NCI-H510A (cell line): ENCODE measurements around the gene NAPG.
"Not testable (repeated sequence)": the region's sequence is repeated elsewhere in the genome, so short reads cannot be mapped to it uniquely, and the experiment has no call there.

Experiments
- DNase-seq: peaks from one replicate; lab custom pipeline; 2025; lab: John Stamatoyannopoulos, UW

The NAPG gene

DNA sequence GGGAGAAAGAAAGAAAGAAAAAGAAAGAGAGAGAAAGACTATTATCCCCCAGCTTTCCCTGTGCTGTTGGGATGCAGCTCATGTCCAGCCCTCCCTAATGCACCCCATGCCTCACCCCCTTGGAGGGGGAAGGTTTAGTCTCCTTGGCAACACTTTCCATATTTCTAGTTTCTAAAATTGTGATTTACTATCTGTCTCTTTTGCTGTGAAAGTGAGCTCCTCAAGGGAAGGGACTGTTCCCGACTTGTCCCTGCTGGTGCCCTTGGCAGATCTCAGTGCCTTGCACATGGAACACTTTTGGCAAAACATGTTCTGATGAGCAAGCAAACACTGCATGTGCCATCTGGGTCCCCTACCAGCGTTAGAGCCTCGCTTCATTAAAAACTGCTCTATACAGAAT lies 11.7 kb upstream of the NAPG start:
- DNase-seq = no peak

DNA sequence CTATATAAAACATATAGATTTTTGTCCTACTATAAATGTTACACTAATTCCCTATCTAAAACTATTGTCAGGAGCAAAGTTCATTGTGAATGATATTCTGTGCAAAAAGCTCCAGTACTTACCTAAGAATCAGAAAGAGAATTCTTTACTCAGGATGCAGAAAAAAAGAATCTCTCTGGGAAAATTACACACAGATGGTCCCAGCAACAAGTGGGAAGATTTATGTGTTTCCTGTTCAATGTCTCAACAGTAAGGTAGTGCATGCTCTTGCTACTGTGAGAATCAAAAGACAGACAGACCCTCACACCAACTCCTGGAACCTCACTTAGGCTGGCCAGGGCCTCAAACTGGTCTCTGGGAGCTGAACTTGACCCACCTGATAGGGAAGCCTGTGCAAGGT lies 11.2 kb upstream of the NAPG start:
- no peak for DNase-seq

DNA sequence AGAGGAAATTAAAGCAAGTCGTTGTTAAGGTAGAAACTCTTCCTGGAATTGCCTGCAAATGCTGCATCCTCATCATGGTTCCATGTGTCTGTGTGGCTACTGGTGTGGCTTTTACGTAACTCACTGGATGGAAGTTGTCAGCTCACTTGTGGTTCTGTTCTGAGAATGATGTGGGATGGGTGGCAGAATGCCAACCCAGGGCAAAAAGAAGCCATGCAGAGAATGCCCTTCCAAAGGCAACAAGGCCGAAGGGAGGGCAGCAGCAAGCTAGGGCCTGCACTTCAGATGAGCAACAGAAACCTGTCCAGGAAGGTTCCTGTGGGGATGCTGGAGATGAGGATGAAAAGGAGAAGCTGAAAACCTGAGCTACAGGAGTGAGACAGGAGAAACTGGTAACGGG lies 10.4 kb upstream of the NAPG start:
- no peak for DNase-seq

DNA sequence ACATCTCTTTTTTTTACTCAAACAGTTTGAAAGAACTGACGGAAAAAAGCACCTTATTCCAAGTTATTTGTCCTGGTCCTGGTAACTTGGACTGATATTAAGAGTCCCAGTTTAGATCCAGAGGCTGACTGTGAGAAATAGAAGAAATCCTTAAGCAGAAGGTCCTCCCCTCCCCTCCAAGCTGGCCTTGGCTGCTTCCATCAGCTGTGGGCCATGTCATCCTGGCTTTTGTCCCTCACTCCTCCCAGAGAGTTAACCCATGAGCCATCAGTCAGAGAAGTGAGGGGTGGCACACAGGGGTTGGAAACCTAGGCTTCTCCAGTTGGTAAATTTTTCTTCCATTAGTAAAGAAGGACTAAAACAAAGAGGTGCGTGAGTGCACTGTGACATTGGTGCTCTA lies 9.7 kb upstream of the NAPG start:
- DNase-seq = no peak

DNA sequence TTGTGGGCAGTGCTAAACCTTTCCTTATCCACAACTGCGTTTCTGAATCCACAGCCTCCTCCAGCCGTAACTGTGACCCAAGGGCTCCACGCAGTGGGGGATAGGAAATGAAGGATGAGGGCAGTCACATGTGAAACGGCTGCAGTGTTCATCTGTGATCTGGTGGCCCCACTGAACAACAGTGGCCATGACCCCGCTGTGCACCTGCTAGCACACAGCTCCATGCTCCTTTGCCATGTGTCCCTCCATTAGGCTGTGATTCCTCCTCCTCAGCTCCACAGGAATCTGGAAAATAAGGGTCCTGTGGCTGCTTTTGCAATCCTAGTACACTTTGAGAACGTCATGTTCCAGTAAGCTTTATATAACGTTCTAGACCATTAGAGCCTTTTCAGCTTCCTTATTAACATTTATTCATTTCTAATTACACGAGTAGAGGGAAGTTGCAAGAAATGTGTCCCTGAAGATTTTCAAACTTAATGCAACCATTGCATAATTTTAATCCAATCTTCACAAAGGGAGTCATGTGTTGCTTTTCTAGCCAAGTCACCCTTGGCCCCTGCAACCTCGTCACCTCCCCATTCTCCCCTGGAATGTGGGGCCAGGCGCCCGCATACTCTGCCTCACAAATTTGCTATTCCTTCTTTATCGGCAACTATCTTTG lies 7.1 kb upstream of the NAPG start:
- DNase-seq = no peak

DNA sequence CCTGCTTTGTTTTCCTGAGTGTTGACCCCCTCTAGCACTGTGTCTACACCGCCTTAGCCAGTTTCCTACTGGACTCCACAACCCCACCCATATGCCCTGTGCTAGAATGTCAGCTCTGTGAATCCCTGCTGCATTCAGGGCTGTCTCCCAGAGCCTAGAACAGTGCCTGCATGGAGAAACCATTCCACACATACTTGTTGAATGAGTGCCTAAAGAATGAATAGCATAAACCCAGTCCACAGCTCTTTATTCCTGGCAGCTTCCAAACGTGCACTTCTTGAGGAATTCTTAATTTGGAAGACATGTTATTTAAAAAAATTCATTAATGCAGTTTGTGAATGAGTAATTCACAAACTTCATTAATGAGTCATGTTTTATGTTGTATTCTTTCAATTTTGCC lies 6.5 kb upstream of the NAPG start:
- DNase-seq = no peak

DNA sequence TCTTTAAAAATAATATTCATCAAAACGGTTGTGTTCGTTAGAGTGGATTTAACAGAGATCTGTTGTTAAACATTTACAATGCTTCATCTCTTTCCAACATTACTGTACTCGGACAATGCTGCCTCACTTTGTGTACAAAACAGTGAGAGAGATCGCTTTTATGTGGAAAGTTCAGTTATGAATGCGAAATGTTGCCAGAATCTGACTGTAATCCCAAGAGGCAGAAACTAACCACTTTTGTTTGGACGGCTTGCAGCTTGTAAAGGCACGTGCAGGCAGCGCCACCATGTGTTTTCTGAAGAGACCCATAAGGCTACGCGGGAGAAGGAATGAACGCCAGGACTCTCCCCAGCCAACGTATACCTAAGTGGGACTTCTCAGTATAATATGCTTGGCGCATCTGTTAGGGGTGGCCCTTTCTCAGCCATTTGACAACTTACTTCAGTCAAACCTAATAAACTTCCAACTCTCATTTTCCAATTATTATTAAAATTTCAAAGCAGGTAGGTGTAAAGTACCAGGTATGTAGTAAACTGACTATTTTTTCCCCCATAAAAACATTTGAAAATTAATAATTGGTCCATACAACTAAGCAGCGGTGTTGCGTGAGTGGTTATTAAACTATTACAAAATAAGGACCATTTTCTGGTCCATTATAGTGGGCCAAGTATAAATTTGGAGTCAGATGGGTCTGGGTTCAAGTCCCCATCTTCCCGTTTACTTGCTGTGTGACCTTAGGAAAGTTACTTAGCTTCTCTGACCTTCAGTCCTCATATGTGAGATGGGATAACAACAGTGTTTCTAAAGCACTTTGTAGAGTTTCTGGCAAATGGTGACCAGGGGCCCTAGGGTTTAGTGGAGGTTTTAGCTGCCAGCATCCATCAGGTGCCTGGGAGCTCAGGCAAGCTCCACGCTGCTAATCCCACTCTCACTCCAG lies 5.6 kb upstream of the NAPG start:
- peak; percentile 40 for DNase-seq

DNA sequence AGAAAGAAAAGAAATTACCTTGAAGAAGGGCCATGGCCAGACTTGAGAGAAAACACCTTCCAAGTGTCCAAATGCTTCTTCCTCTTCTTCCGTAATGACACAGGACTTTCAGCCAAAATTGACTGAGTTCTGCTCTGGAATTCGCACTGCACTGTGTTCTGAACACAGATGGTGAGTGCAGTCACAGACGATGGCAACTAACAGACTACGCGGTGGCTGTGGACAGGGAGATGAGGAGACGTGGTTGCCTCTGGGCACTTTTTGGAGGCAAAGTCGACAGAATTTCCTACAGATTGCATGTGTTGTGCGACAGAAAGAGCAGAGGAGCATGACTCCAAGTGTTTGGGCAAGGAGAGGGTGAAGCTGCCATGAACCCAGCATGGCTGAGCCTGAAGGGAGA lies 4.3 kb upstream of the NAPG start:
- DNase-seq = no peak

DNA sequence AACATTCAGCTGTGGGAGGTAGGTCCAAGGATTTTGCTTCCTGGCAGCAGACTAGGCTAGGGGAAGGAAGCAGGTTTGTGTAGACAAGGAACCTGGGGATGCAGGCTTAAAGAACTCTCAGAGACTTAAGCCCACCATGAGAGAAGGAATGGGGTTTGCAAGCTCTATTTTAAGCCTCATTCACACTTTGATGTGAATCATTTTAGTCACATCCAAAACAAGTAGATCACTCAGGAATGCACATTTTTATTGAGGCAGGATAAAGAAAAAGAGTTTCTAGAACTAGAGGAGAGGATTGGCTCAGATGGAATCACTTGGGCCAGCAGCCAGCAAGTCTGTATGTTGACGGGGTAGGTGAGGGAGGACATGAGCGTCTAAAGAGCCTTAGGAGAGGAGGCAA lies 3.3 kb upstream of the NAPG start:
- no peak for DNase-seq

DNA sequence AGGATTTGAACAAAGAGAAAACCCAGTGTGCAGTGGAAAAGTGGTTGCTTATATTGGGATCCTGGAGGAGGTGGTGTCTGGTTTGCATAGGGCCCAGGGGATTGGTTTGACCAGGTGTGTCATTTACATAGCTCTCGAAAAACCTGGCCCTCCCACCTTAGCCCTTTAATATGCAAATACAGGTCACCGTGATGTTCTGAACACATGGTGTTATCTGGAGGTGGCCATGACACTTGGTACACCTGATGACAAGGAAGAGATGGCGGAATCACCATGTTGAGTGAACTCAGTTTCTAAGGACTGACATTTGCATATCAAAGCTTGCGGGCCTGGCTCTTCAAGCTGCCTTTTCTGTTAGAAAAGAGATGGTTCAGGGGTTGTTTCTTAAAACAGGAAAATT lies 2.3 kb upstream of the NAPG start:
- DNase-seq = no peak

DNA sequence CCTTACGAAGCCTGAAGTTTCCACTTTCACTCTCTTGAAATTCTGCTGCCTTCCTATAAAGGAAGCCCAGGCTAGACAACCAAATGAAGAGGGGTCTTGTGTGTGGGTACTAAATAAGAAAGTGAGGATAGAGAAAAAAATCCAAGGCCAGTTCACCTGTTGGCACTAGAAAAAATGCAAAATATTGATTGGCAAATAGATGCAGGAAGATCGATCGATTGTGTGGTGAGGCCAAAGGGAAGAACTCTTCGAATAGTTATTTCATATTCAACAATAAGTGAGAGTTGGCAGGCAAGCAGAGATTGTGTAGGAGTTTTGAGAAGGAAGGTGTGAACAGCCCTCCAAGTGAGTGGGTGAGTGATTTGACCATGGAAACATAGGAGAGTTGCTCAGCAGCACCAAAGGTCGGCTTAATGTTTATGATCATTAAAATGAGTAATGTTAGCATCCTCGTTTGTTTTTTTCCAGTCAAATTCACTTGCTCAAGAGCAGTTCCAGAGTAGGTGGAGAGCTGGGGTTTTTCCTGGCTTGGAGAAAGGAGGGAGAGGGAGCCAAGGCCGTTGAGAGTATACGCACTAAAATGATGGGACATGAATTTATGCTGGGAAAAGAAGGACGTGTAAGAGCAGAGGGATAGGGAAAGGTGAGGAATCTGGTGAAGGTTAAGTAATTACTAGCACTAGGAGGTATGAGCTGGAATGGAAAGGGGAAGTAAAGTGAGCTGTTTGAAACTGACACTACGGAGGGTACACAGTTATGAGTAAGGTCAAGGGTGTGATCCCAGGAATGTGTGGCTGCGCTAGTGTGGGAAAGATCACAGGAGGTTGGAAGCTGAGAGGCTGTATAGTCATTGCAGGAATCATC lies 1.1 kb upstream of the NAPG start:
- DNase-seq = no peak

DNA sequence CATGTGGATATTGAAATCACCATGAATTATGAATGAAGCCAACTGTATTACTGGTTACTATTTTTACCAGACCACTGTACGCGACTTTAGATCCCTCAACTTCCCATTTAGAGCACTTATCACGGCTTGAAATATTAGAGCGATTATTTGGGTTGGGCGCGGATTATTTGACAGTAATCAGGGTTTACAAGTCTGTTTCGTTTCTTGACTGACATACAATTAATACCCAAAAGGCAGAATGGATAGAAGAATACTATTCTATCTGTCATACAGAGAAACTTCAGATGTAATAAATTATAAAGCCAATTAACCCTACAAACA lies 496 bp upstream of the NAPG start:
- no peak for DNase-seq

DNA sequence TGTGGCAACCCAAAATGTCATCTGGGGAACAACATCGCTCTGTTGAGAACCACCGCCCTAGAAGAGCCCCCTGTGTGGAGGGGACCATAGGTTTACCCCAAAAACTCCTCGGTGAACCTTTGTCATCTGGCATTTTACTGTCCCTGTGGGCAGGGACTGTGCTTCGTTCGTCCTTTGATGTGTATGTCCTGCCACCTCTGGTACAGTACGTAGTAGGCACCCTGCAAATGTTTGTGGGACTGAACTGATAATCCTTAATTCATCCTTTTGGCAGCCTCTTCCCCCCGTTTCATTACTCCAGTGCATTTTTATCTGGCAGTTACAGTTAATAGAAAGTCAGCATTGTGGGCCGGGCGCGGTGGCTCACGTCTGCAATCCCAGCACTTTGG lies 728 bp downstream of the NAPG start:
- DNase-seq = no peak

DNA sequence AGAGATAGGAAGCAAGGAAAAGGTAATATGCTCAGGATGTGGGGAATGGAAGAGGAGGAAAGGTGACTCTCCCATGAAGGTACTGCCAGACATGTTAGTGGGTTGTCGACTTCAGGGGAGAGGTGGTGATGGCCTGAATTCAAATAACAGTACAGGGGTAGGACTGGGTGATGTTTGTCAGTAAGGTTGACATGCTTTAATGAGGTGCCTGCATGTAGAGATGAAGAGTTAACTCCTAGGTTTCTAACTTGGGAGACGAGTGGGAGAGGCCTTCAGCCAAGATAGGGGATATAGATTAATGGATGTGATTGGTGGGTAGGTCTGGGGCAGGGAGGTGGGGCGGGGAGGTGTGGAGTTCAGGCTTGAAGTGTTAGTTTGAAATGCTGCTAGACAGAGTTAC lies 2.6 kb downstream of the NAPG start:
- no peak for DNase-seq

DNA sequence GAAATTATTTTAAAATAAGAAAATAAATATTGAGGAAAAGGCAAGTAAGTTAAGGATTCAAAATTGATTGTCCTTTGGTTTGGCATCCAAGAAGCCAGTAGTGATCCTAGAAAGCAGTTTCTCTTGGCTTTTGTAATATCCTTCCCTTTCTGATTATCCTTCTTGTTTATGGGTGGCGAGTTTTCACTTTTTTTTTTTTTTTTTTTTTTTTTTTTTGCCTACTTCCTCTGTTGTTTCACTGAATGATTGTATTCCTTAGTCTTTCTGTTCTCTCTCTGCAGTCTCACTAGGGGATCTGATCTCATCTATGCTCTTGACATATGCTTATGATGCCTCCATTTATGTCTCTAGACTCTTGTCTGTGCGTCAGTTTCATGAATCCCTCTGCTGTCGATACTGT lies 4.2 kb downstream of the NAPG start:
- no peak for DNase-seq

DNA sequence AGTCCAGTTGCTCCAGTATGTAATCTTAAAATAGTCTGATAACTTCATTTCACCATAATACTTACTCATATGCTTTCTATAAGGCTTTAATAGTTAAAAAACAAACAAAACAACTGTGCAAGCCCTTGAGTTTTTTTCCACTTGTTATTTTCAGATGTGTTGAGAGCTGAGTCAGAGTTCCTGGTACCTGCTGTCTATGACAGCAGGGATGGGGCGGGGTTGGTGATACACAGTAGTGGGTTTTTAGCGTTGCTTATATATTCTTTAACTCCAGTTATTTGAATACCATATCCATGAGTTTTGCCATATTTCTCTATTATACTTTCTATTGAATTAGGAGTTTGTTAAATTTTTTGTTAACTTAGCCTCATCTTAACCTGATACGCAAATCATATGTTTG lies 5.0 kb downstream of the NAPG start:
- DNase-seq = no peak

DNA sequence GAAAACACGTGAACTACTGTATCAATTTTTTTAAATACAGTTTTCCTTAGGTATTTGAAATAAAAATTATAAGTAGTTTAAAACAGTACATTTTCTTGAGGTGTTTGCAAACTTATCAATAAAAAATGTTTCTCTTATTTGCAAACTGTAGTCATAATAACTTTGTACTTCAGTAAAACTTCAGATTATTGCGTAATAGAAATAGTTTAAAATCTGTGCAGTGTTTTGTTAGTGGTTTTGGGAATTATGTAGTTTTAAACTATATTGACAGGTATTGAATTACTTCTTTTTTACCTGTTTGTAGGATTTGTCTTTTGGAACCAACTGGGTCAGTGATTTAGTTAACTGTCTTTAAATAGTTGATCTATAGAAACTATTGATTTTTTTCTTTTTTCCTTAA lies 7.3 kb downstream of the NAPG start:
- DNase-seq = no peak

DNA sequence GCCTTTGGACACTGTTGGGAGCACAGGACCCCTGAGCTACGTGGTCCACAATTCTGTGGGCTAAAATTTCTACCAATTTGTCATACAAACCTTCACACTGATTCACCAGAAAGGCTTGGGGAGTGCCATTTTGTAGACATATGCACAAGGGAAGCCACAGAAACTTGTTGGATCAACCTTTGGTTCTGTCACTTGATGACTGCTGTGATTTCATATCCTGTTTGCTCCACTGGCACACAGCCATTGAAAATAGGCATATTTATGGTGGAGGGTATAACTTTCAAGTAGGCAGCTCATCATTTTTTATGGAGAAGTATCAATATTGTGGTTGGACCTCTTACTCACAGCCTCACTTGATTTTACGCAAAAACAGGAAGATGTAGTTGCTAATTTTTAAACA lies 10.5 kb downstream of the NAPG start:
- no peak for DNase-seq

DNA sequence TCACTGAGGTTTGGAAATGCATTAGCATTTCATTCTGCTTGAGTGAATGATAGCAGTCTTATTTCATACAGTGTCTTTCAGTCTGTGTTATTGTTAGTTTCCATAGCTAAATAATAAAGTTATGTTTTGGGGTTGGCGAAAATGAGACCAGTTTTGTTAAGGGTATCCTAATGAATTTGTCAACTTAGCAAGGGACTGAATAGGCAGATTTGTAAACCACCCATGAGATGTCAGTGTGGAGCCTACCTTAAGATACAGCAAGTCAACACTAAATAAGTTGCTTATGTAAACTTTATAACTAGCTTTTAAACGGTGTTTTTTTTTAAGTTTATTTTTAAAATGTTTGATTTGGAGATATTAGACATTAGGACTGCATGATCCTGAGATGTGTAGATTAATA lies 11.9 kb downstream of the NAPG start:
- DNase-seq = no peak

DNA sequence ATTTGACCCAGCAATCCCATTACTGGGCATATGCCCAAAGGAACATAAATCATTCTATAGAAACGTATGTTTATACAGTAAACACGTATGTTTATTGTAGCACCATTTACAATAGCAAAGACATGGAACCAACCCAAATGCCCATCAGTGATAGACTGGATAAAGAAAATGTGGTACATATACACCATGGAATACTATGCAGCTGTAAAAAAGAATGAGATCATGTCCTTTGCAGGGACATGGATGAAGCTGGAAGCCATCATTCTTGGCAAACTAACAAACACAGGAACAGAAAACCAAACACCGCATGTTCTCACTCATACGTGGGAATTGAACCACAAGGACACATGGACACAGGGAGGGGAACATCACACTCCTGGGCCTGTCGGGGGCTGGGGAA lies 13.3 kb downstream of the NAPG start:
- not testable (repeated sequence) for DNase-seq

DNA sequence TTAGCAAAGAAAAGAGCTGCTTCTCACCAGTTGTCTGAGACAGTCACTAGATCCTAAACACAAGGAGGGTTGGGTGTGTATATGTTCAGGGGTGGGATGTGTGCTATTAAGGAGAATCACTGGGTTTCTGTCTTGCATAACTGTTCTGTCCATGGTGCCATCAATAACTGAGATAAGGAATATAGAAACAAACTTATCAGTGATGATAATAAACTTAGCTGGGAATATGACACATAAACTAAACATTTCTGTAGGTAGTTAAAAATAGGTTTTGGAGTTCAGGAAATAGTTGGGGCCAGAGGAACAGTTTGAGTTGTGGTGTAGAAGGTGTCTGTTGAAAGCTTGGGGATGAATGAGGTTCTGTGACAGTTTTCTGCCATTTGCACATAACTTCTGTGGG lies 17.4 kb downstream of the NAPG start:
- DNase-seq = no peak

DNA sequence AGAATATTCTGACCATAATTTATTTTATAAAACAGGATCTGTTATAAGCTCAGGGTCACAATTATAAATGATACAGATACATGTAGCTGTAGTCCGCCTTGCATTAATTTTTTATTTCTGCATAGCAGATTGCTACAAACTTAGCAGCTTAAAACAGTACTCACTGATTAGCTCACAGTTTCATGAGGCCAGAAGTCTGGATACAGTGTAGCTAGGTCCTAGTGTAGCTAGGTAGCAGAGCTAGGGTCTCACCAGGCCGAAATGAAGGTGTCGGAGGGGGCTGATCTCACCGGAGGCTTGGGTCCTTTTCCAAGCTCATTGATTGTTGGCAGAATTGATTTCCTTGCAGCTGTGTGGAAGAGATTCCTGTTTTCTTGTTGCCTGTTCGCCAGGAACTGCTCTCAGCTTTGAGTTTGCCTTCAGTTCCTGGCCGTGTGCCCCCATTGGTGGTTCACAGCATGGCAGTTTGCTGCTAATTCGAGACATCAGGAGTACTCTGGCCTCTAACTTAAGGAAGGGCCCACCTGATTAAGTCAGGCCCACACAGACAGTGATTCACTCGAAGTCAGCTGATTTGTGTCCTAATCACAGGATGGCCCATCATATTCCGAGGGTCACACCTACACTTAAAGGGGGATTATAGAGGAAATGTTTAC lies 18.4 kb downstream of the NAPG start:
- no peak for DNase-seq
